HEK293 (cell line): Measurements from ENCODE around the gene PRKCA.
A peak's percentile ranks its signal among the peaks of the same experiment; 100 is the strongest.

Source experiments
- CTCF ChIA-PET: fragments of 350-600 bp; formaldehyde crosslinking; extraction: SDS; loops from one replicate; lab custom pipeline; 2021; ENCODE audit warnings: antibody characterized with exemption; lab: Yijun Ruan, JAX
- POLR2A ChIA-PET: fragments of 300-600 bp; formaldehyde crosslinking; extraction: SDS; loops from one replicate; lab custom pipeline; 2020; ENCODE audit warnings: antibody characterized with exemption, inconsistent platforms; lab: Yijun Ruan, JAX
- H3K27ac ChIP-seq: fragments of 200-500 bp; sonication (Bioruptor generic); 2 replicates; pipeline ENCODE4 v1.5.1; 2014; ENCODE audit warnings: low read depth, low read length, control low read depth, inconsistent platforms; ENCODE audit errors: extremely low read depth
- H3K36me3 ChIP-seq, 2 experiments: fragments of 200-500 bp in 1 of 2; sonication (Bioruptor generic) in 1 of 2; 1 replicate in 1 of 2; 2 replicates in 1 of 2; pipeline ENCODE4 v1.5.1; 2014 to 2017; ENCODE audit warnings: inconsistent platforms in 2 of 2, low read length in 2 of 2; ENCODE audit not compliant: control insufficient read depth in 2 of 2, insufficient read depth in 1 of 2
- H3K4me1 ChIP-seq: fragments of 200-500 bp; sonication (Bioruptor generic); 2 replicates; pipeline ENCODE4 v1.5.1; 2014; ENCODE audit warnings: mild to moderate bottlenecking, low read length, inconsistent platforms; ENCODE audit not compliant: control insufficient read depth, insufficient read depth
- H3K4me3 ChIP-seq: 2 replicates; pipeline ENCODE4 v1.5.1; 2011; ENCODE audit warnings: low read depth, mild to moderate bottlenecking, control low read depth, low read length, moderate library complexity
- H3K9me3 ChIP-seq: fragments of 200-500 bp; sonication (Bioruptor generic); 2 replicates; pipeline ENCODE4 v1.5.1; 2014; ENCODE audit warnings: low read depth, low read length, inconsistent platforms; ENCODE audit not compliant: control insufficient read depth, insufficient read depth
- GLIS1 ChIP-seq: fragments of 450-650 bp; formaldehyde crosslinking; IDR thresholded peaks from 2 replicates; pipeline ENCODE4 v1.5.1; 2016; ENCODE audit warnings: missing biosample characterization, missing genetic modification characterization
- HOXC10 ChIP-seq: sonication (generic); formaldehyde crosslinking; IDR thresholded peaks from 2 replicates; pipeline ENCODE4 v1.8.1; 2023; ENCODE audit warnings: mild to moderate bottlenecking, missing genetic modification reagents
- HOXD13 ChIP-seq: sonication (generic); formaldehyde crosslinking; IDR thresholded peaks from 2 replicates; pipeline ENCODE4 v1.8.0; 2022; ENCODE audit warnings: missing genetic modification reagents, borderline replicate concordance
- OSR2 ChIP-seq: fragments of 450-650 bp; formaldehyde crosslinking; IDR thresholded peaks from 2 replicates; pipeline ENCODE4 v1.5.1; 2016; ENCODE audit warnings: missing biosample characterization, missing genetic modification characterization
- PRDM1 ChIP-seq: fragments of 450-650 bp; formaldehyde crosslinking; IDR thresholded peaks from 2 replicates; pipeline ENCODE4; 2016; ENCODE audit warnings: missing biosample characterization, missing genetic modification characterization
- TRIM28 ChIP-seq: IDR thresholded peaks from 2 replicates; pipeline ENCODE4 v1.6.1; 2011; ENCODE audit warnings: low read length, control low read depth, borderline replicate concordance
- ZBTB21 ChIP-seq: fragments of 450-650 bp; formaldehyde crosslinking; IDR thresholded peaks from 2 replicates; pipeline ENCODE4 v1.5.1; 2017; ENCODE audit warnings: missing biosample characterization, missing genetic modification characterization
- ZBTB6 ChIP-seq: fragments of 450-650 bp; formaldehyde crosslinking; IDR thresholded peaks from 2 replicates; pipeline ENCODE4 v1.5.1; 2017; ENCODE audit warnings: missing biosample characterization, missing genetic modification characterization
- ZNF121 ChIP-seq: fragments of 450-650 bp; formaldehyde crosslinking; IDR thresholded peaks from 2 replicates; pipeline ENCODE4 v1.5.1; 2016; ENCODE audit warnings: missing biosample characterization, missing genetic modification characterization
- ZNF169 ChIP-seq: fragments of 450-650 bp; formaldehyde crosslinking; IDR thresholded peaks from 2 replicates; pipeline ENCODE4 v1.5.1; 2016; ENCODE audit warnings: missing biosample characterization, missing genetic modification characterization
- ZNF23 ChIP-seq: fragments of 450-650 bp; formaldehyde crosslinking; IDR thresholded peaks from 2 replicates; pipeline ENCODE4 v1.5.1; 2016; ENCODE audit warnings: missing biosample characterization, missing genetic modification characterization, borderline replicate concordance
- ZNF391 ChIP-seq: fragments of 450-650 bp; formaldehyde crosslinking; IDR thresholded peaks from 2 replicates; pipeline ENCODE4 v1.5.1; 2016; ENCODE audit warnings: low read depth, missing biosample characterization, missing genetic modification characterization, borderline replicate concordance
- ZNF426 ChIP-seq: fragments of 450-650 bp; formaldehyde crosslinking; IDR thresholded peaks from 2 replicates; pipeline ENCODE4 v1.5.1; 2017; ENCODE audit warnings: missing biosample characterization, missing genetic modification characterization, mild to moderate bottlenecking, inconsistent platforms, moderate library complexity
- ZNF544 ChIP-seq: fragments of 450-650 bp; formaldehyde crosslinking; IDR thresholded peaks from 2 replicates; pipeline ENCODE4 v1.5.0; 2017; ENCODE audit warnings: missing biosample characterization, missing genetic modification characterization
- ZNF555 ChIP-seq: fragments of 450-650 bp; formaldehyde crosslinking; conservative IDR thresholded peaks from 2 replicates; pipeline ENCODE4 v1.5.1; 2017; ENCODE audit warnings: missing biosample characterization, mild to moderate bottlenecking, missing genetic modification characterization, inconsistent platforms
- ZNF610 ChIP-seq: fragments of 450-650 bp; formaldehyde crosslinking; IDR thresholded peaks from 2 replicates; pipeline ENCODE4 v1.5.1; 2016; ENCODE audit warnings: missing biosample characterization, missing genetic modification characterization, borderline replicate concordance
- ZNF707 ChIP-seq: fragments of 450-650 bp; formaldehyde crosslinking; IDR thresholded peaks from 2 replicates; pipeline ENCODE4 v1.5.1; 2016; ENCODE audit warnings: missing biosample characterization, missing genetic modification characterization
- TF ChIP-seq, protein P1 (sequence below): fragments of 450-650 bp; formaldehyde crosslinking; IDR thresholded peaks from 2 replicates; pipeline ENCODE4 v1.5.1; 2016; ENCODE audit warnings: missing biosample characterization, missing genetic modification characterization
- TF ChIP-seq, protein P2 (sequence below): fragments of 450-650 bp; formaldehyde crosslinking; IDR thresholded peaks from 2 replicates; pipeline ENCODE4 v1.5.1; 2016; ENCODE audit warnings: missing biosample characterization, missing genetic modification characterization

Gene PRKCA

GRCh38 chr17:66557886-66558285 lies 255.5 kb downstream of the PRKCA start:
- TF ChIP-seq ZNF555 (tag by site-specific recombination) (no peak), OSR2 (tag by site-specific recombination) (no peak), ZNF391 (no peak), HOXD13 (CRISPR knock-in tag) (no peak), ZNF169 (no peak)
- H3K36me3 ChIP-seq = no peaks in the 10 kb centered on the region
- no peak overlapping the region for H3K4me3 ChIP-seq
- no peaks in the 10 kb centered on the region for H3K9me3 ChIP-seq
- ChIA-PET CTCF (interaction anchor here (1.2 kb wide), 1 partner anchor 9 kb away, joined by 3 read pairs; no protein-coding TSS in a partner anchor), POLR2A (no interaction called here)
- no peak overlapping the region for H3K27ac ChIP-seq
- H3K4me1 ChIP-seq = no peaks in the 10 kb centered on the region

- H3K4me3 ChIP-seq = no peak overlapping the region
- peaks cover 5% of the 10 kb centered on the region; the same call in 1 of the 2 replicates for H3K4me1 ChIP-seq
- no peaks in the 10 kb centered on the region for H3K36me3 ChIP-seq
- no peak overlapping the region for H3K27ac ChIP-seq
- TF ChIP-seq ZNF23 (tag by site-specific recombination) = no peak
- TF ChIP-seq ZNF610 (tag by site-specific recombination) = no peak
- no peak for TF ChIP-seq PRDM1 (tag by site-specific recombination)
- TF ChIP-seq TRIM28 = no peak
- TF ChIP-seq ZNF121 (tag by site-specific recombination) = no peak
- no peak for TF ChIP-seq ZBTB6 (tag by site-specific recombination)
- TF ChIP-seq ZNF707 = no peak
- TF ChIP-seq, protein P1, sequence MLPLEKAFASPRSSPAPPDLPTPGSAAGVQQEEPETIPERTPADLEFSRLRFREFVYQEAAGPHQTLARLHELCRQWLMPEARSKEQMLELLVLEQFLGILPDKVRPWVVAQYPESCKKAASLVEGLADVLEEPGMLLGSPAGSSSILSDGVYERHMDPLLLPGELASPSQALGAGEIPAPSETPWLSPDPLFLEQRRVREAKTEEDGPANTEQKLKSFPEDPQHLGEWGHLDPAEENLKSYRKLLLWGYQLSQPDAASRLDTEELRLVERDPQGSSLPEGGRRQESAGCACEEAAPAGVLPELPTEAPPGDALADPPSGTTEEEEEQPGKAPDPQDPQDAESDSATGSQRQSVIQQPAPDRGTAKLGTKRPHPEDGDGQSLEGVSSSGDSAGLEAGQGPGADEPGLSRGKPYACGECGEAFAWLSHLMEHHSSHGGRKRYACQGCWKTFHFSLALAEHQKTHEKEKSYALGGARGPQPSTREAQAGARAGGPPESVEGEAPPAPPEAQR (tag by site-specific recombination) = no peak
- no peak for TF ChIP-seq ZBTB21 (tag by site-specific recombination)
- no peak for TF ChIP-seq HOXC10 (CRISPR knock-in tag)
- TF ChIP-seq, protein P2, sequence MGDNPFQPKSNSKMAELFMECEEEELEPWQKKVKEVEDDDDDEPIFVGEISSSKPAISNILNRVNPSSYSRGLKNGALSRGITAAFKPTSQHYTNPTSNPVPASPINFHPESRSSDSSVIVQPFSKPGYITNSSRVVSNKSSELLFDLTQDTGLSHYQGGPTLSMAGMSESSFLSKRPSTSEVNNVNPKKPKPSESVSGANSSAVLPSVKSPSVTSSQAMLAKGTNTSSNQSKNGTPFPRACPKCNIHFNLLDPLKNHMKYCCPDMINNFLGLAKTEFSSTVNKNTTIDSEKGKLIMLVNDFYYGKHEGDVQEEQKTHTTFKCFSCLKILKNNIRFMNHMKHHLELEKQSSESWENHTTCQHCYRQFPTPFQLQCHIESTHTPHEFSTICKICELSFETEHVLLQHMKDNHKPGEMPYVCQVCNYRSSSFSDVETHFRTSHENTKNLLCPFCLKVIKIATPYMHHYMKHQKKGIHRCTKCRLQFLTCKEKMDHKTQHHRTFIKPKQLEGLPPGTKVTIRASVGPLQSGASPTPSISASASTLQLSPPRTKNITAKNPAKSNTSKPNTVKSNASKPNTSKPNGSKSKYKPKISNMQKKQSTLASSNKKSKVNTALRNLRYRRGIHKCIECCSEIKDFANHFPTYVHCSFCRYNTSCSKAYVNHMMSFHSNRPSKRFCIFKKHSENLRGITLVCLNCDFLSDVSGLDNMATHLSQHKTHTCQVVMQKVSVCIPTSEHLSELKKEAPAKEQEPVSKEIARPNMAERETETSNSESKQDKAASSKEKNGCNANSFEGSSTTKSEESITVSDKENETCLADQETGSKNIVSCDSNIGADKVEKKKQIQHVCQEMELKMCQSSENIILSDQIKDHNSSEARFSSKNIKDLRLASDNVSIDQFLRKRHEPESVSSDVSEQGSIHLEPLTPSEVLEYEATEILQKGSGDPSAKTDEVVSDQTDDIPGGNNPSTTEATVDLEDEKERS (tag by site-specific recombination) = no peak
- ChIA-PET CTCF (no interaction called here), POLR2A (no interaction called here)
- H3K9me3 ChIP-seq = no peaks in the 10 kb centered on the region
These were observed 258.3 kb downstream of the PRKCA start for GRCh38 chr17:66560691-66561090.

GRCh38 chr17:66562119-66562518 lies 259.7 kb downstream of the PRKCA start:
- Histone ChIP-seq H3K4me3 (no peak overlapping the region), H3K36me3 (no peaks in the 10 kb centered on the region), H3K4me1 (peaks cover 5% of the 10 kb centered on the region; the same call in 1 of the 2 replicates), H3K9me3 (no peaks in the 10 kb centered on the region), H3K27ac (no peak overlapping the region)
- POLR2A ChIA-PET = no interaction called here
- CTCF ChIA-PET = interaction anchor here (0.6 kb wide), 1 partner anchor 135 kb away, joined by 4 read pairs; no protein-coding TSS in a partner anchor
- TF ChIP-seq ZNF544 (tag by site-specific recombination) = no peak
- TF ChIP-seq GLIS1 (tag by site-specific recombination) = no peak
- TF ChIP-seq ZNF426 = peak; percentile 10; the same call in 1 of the 2 replicates
